CD4-positive, alpha-beta T cell treated with Interleukin-17A for 4 hours (primary cell): ENCODE measurements around the gene SEC24C.
A peak's percentile ranks its signal among the peaks of the same experiment; 100 is the strongest.

ENCODE experiments used
- DNase-seq: peaks from one replicate; pipeline ENCODE4 v3.0.0-alpha.2; 2020; ENCODE audit warnings: mixed read lengths

The SEC24C gene

GRCh38 chr10:73814276-73814895 is 70.2 kb downstream of the SEC24C start:
- DNase-seq = no peak

GRCh38 chr10:73814896-73815718 is 70.9 kb downstream of the SEC24C start:
- DNase-seq = peak; percentile 31

DNA sequence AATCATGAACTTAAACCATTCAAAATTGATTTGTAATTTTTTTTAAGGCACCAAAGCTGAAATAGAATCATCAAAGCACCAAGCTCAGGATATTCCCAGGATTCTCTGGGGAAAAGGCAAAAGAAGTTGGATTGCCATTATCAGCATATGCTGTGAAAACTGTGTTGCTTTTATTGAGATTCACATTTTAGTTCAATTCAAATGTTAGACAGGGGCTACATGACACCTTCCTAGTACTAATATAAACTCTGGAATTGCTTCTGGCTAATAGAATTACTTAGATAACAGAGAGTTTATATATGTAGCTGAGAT is 71.5 kb downstream of the SEC24C start:
- DNase-seq = no peak

DNA sequence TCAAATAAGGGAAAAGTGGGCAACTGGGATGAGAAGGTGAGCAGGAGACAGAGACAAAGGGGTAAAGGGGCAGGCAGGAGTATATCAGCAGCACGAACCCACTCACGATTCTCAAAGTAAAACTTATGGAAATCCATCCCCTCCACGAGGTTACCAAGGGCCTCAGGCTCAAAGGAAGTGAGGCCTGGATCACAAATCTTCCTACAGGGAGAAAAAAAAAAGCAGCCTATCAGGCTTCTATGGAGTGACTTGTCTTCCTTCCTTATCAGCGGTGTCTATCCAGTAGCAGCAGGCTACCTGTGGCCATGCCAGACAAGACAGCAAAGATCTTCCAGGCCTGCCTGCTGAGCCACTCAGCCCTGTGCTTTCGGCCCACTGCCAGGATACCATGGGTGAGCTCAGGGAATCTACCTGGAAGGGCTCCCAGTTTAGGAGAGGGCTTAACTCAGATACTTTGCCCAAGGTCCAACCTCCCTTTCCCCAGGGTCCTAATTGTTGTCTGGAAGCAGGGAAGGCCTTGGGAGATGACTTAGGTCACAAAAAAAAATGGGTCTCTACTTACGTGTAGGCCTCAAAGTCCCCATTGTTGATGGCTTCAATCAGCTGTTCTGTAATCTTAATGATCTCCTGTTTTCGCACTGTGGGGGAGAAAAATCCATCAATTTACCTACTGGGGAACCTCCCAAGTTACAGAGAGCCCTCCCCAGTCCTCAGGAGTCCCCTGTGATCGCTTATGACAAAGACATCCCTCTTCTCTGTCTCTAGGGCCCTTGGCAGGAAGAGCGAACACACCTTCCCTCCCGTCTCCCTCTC is 73.0 kb downstream of the SEC24C start:
- DNase-seq = no peak

GRCh38 chr10:73817826-73818225 is 73.7 kb downstream of the SEC24C start:
- DNase-seq = no peak

- no peak for DNase-seq
Observed at GRCh38 chr10:73818402-73818801, 74.2 kb downstream of the SEC24C start.

DNA sequence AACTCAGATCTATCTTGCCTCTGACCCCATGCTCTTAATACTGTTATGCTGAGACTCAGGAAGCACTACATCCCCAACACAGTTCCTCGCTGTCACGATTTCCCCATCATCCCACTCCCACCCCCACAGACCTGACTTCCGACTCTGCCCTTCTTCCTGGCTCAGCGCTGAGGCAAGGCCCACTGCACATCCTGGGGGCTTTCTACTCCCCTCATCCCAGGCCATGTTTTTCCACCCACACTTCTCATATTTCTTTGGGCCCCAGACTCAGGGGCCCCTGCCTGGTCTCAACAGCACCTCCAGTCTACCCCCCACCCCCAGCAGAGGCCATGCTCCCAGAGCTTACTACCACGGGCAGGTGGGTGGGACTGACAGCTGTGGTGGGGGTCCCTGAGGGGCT is 74.9 kb downstream of the SEC24C start:
- no peak for DNase-seq

- no peak for DNase-seq
Observed at GRCh38 chr10:73819513-73820093, 75.4 kb downstream of the SEC24C start.
